Measurements from ENCODE around the gene ANKRD31.
A peak's percentile ranks its signal among the peaks of the same experiment; 100 is the strongest.

Gene ANKRD31

GRCh38 chr5:75051217-75051751 is 185.4 kb downstream of the ANKRD31 start:
- WGBS, 2 experiments (ENCODE audit: insufficient coverage in 2 of 2) = 71 to 78% methylated on average over 7 of the region's 7 CpGs
- Histone ChIP-seq H3K4me3 (ENCODE audit: extremely low read depth, insufficient read depth, low read length, poor library complexity, severe bottlenecking) (peak overlapping the region; percentile 73), H3K36me3 (ENCODE audit: control insufficient read depth, insufficient read depth, low read length) (peaks cover 8% of the 10 kb centered on the region), H3K4me1 (ENCODE audit: control insufficient read depth, insufficient read depth, low read length, poor library complexity, severe bottlenecking) (peaks cover 35% of the 10 kb centered on the region), H3K27ac (ENCODE audit: low read depth, low read length, severe bottlenecking) (no peak overlapping the region), H3K9me3 (ENCODE audit: control insufficient read depth, low read length) (no peaks in the 10 kb centered on the region)

- no peak overlapping the region for H3K4me3 ChIP-seq (ENCODE audit: extremely low read depth, insufficient read depth, low read length, poor library complexity, severe bottlenecking)
- 85 to 94% methylated on average over 5 to 7 of the region's 11 CpGs for WGBS, 2 experiments (ENCODE audit: insufficient coverage in 2 of 2)
- peaks cover 31% of the 10 kb centered on the region for H3K4me1 ChIP-seq (ENCODE audit: control insufficient read depth, insufficient read depth, low read length, poor library complexity, severe bottlenecking)
- H3K27ac ChIP-seq (ENCODE audit: low read depth, low read length, severe bottlenecking) = no peak overlapping the region
- H3K9me3 ChIP-seq (ENCODE audit: control insufficient read depth, low read length) = no peaks in the 10 kb centered on the region
- peaks cover 16% of the 10 kb centered on the region for H3K36me3 ChIP-seq (ENCODE audit: control insufficient read depth, insufficient read depth, low read length)
Observed at GRCh38 chr5:75050415-75050814, 186.3 kb downstream of the ANKRD31 start.

GRCh38 chr5:75049456-75050351 is 187.0 kb downstream of the ANKRD31 start:
- Histone ChIP-seq H3K4me3 (ENCODE audit: extremely low read depth, insufficient read depth, low read length, poor library complexity, severe bottlenecking) (no peak overlapping the region), H3K4me1 (ENCODE audit: control insufficient read depth, insufficient read depth, low read length, poor library complexity, severe bottlenecking) (peaks cover 25% of the 10 kb centered on the region), H3K36me3 (ENCODE audit: control insufficient read depth, insufficient read depth, low read length) (peaks cover 19% of the 10 kb centered on the region), H3K9me3 (ENCODE audit: control insufficient read depth, low read length) (no peaks in the 10 kb centered on the region), H3K27ac (ENCODE audit: low read depth, low read length, severe bottlenecking) (no peak overlapping the region)
- WGBS, 2 experiments (ENCODE audit: insufficient coverage in 2 of 2) = 72% methylated on average over 6 to 8 of the region's 11 CpGs

GRCh38 chr5:75048457-75048953 is 188.2 kb downstream of the ANKRD31 start:
- Histone ChIP-seq H3K4me1 (ENCODE audit: control insufficient read depth, insufficient read depth, low read length, poor library complexity, severe bottlenecking) (peaks cover 19% of the 10 kb centered on the region), H3K4me3 (ENCODE audit: extremely low read depth, insufficient read depth, low read length, poor library complexity, severe bottlenecking) (no peak overlapping the region), H3K27ac (ENCODE audit: low read depth, low read length, severe bottlenecking) (no peak overlapping the region), H3K36me3 (ENCODE audit: control insufficient read depth, insufficient read depth, low read length) (peaks cover 31% of the 10 kb centered on the region), H3K9me3 (ENCODE audit: control insufficient read depth, low read length) (no peaks in the 10 kb centered on the region)
- 88 to 96% methylated on average over 3 to 5 of the region's 7 CpGs for WGBS, 2 experiments (ENCODE audit: insufficient coverage in 2 of 2)

- Histone ChIP-seq H3K27ac (ENCODE audit: low read depth, low read length, severe bottlenecking) (no peak overlapping the region), H3K36me3 (ENCODE audit: control insufficient read depth, insufficient read depth, low read length) (peaks cover 42% of the 10 kb centered on the region), H3K4me3 (ENCODE audit: extremely low read depth, insufficient read depth, low read length, poor library complexity, severe bottlenecking) (no peak overlapping the region), H3K9me3 (ENCODE audit: control insufficient read depth, low read length) (no peaks in the 10 kb centered on the region), H3K4me1 (ENCODE audit: control insufficient read depth, insufficient read depth, low read length, poor library complexity, severe bottlenecking) (peaks cover 19% of the 10 kb centered on the region)
Observed at GRCh38 chr5:75047356-75047755, 189.3 kb downstream of the ANKRD31 start.

GRCh38 chr5:75046366-75047142 is 190.1 kb downstream of the ANKRD31 start:
- H3K9me3 ChIP-seq (ENCODE audit: control insufficient read depth, low read length) = no peaks in the 10 kb centered on the region

GRCh38 chr5:75045071-75045470 is 191.6 kb downstream of the ANKRD31 start:
- H3K9me3 ChIP-seq (ENCODE audit: control insufficient read depth, low read length) = no peaks in the 10 kb centered on the region
- peaks cover 7% of the 10 kb centered on the region for H3K4me1 ChIP-seq (ENCODE audit: control insufficient read depth, insufficient read depth, low read length, poor library complexity, severe bottlenecking)
- no peak overlapping the region for H3K27ac ChIP-seq (ENCODE audit: low read depth, low read length, severe bottlenecking)
- no peak overlapping the region for H3K4me3 ChIP-seq (ENCODE audit: extremely low read depth, insufficient read depth, low read length, poor library complexity, severe bottlenecking)
- peaks cover 43% of the 10 kb centered on the region for H3K36me3 ChIP-seq (ENCODE audit: control insufficient read depth, insufficient read depth, low read length)
- WGBS, 2 experiments (ENCODE audit: insufficient coverage in 2 of 2) = 92 to 100% methylated on average over 1 of the region's 2 CpGs

More at GRCh38 chr5:75046366-75047142, 190.1 kb downstream of the ANKRD31 start:
- Histone ChIP-seq H3K36me3 (ENCODE audit: control insufficient read depth, insufficient read depth, low read length) (peaks cover 43% of the 10 kb centered on the region), H3K4me1 (ENCODE audit: control insufficient read depth, insufficient read depth, low read length, poor library complexity, severe bottlenecking) (peaks cover 17% of the 10 kb centered on the region), H3K4me3 (ENCODE audit: extremely low read depth, insufficient read depth, low read length, poor library complexity, severe bottlenecking) (no peak overlapping the region), H3K27ac (ENCODE audit: low read depth, low read length, severe bottlenecking) (no peak overlapping the region)
- WGBS, 2 experiments (ENCODE audit: insufficient coverage in 2 of 2) = 93 to 94% methylated on average over 7 to 8 of the region's 10 CpGs

GRCh38 chr5:75044406-75044805 is 192.3 kb downstream of the ANKRD31 start:
- Histone ChIP-seq H3K27ac (ENCODE audit: low read depth, low read length, severe bottlenecking) (no peak overlapping the region), H3K4me3 (ENCODE audit: extremely low read depth, insufficient read depth, low read length, poor library complexity, severe bottlenecking) (no peak overlapping the region), H3K9me3 (ENCODE audit: control insufficient read depth, low read length) (no peaks in the 10 kb centered on the region), H3K4me1 (ENCODE audit: control insufficient read depth, insufficient read depth, low read length, poor library complexity, severe bottlenecking) (peaks cover 7% of the 10 kb centered on the region), H3K36me3 (ENCODE audit: control insufficient read depth, insufficient read depth, low read length) (peaks cover 43% of the 10 kb centered on the region)
- WGBS, 2 experiments (ENCODE audit: insufficient coverage in 2 of 2) = 95 to 96% methylated on average over 6 to 7 of the region's 7 CpGs

- 85 to 96% methylated on average over 2 to 6 of the region's 7 CpGs for WGBS, 2 experiments (ENCODE audit: insufficient coverage in 2 of 2)
- no peak overlapping the region for H3K4me3 ChIP-seq (ENCODE audit: extremely low read depth, insufficient read depth, low read length, poor library complexity, severe bottlenecking)
- H3K27ac ChIP-seq (ENCODE audit: low read depth, low read length, severe bottlenecking) = no peak overlapping the region
- H3K9me3 ChIP-seq (ENCODE audit: control insufficient read depth, low read length) = no peaks in the 10 kb centered on the region
- peaks cover 43% of the 10 kb centered on the region for H3K36me3 ChIP-seq (ENCODE audit: control insufficient read depth, insufficient read depth, low read length)
- H3K4me1 ChIP-seq (ENCODE audit: control insufficient read depth, insufficient read depth, low read length, poor library complexity, severe bottlenecking) = peaks cover under 1% of the 10 kb centered on the region
Observed at GRCh38 chr5:75043633-75044264, 192.9 kb downstream of the ANKRD31 start.

- H3K27ac ChIP-seq (ENCODE audit: low read depth, low read length, severe bottlenecking) = no peak overlapping the region
- H3K9me3 ChIP-seq (ENCODE audit: control insufficient read depth, low read length) = no peaks in the 10 kb centered on the region
- H3K36me3 ChIP-seq (ENCODE audit: control insufficient read depth, insufficient read depth, low read length) = peaks cover 43% of the 10 kb centered on the region
- no peak overlapping the region for H3K4me3 ChIP-seq (ENCODE audit: extremely low read depth, insufficient read depth, low read length, poor library complexity, severe bottlenecking)
- no peaks in the 10 kb centered on the region for H3K4me1 ChIP-seq (ENCODE audit: control insufficient read depth, insufficient read depth, low read length, poor library complexity, severe bottlenecking)
- WGBS, 2 experiments (ENCODE audit: insufficient coverage in 2 of 2) = 100% methylated on average over 1 of the region's 1 CpG
Observed at GRCh38 chr5:75042522-75042921, 194.2 kb downstream of the ANKRD31 start.
